Astrocyte (in vitro differentiated cells and primary cell): ENCODE results near the gene SEMA3A.

Experiments used
- CTCF ChIP-seq: IDR thresholded peaks from 2 replicates; pipeline ENCODE4 v1.5.1; 2011; ENCODE audit warnings: low read depth, mild to moderate bottlenecking, inconsistent platforms, low read length, moderate library complexity; ENCODE audit not compliant: insufficient read depth
- EZH2 ChIP-seq: IDR thresholded peaks from 2 replicates; pipeline ENCODE4 v1.6.1; 2012; ENCODE audit warnings: mild to moderate bottlenecking, low read length, inconsistent platforms; ENCODE audit not compliant: insufficient read depth

- no peak for TF ChIP-seq EZH2
- no peak for TF ChIP-seq CTCF
Measured at GRCh38 chr7:84055904-84056605, 138.5 kb downstream of the SEMA3A start.
